ENCODE measurements around the gene ARHGAP22.

Gene ARHGAP22

GRCh38 chr10:48623607-48624132, 18.8 kb upstream of the ARHGAP22 start:
- in situ Hi-C loops (cut with MboI; ENCODE audit: low sequenced_read_pairs, unreplicated experiment), result no loop called here
- DNase-seq (ENCODE audit: low spot score), result no peak
- no peak for TF ChIP-seq CTCF (IDR thresholded peaks at IDR 0.05; ENCODE audit: borderline replicate concordance, control extremely low read depth, extremely low read depth, insufficient read depth, missing control alignments)

GRCh38 chr10:48623009-48623408, 18.1 kb upstream of the ARHGAP22 start:
- no peak for TF ChIP-seq CTCF (IDR thresholded peaks at IDR 0.05; ENCODE audit: borderline replicate concordance, control extremely low read depth, extremely low read depth, insufficient read depth, missing control alignments)

GRCh38 chr10:48620719-48621118, 15.8 kb upstream of the ARHGAP22 start:
- TF ChIP-seq CTCF (IDR thresholded peaks at IDR 0.05; ENCODE audit: borderline replicate concordance, control extremely low read depth, extremely low read depth, insufficient read depth, missing control alignments), result no peak
- in situ Hi-C loops (cut with MboI; ENCODE audit: low sequenced_read_pairs, unreplicated experiment), result no loop called here

More at GRCh38 chr10:48623009-48623408, 18.1 kb upstream of the ARHGAP22 start:
- no peak for DNase-seq (ENCODE audit: low spot score)
- in situ Hi-C loops (cut with MboI; ENCODE audit: low sequenced_read_pairs, unreplicated experiment), result no loop called here

GRCh38 chr10:48616436-48616835, 11.6 kb upstream of the ARHGAP22 start:
- in situ Hi-C loops (cut with MboI; ENCODE audit: low sequenced_read_pairs, unreplicated experiment), result no loop called here
- DNase-seq (ENCODE audit: low spot score), result no peak
- no peak for TF ChIP-seq CTCF (IDR thresholded peaks at IDR 0.05; ENCODE audit: borderline replicate concordance, control extremely low read depth, extremely low read depth, insufficient read depth, missing control alignments)

More at GRCh38 chr10:48620719-48621118, 15.8 kb upstream of the ARHGAP22 start:
- DNase-seq (ENCODE audit: low spot score), result no peak

GRCh38 chr10:48614481-48615390, 9.9 kb upstream of the ARHGAP22 start:
- TF ChIP-seq CTCF (IDR thresholded peaks at IDR 0.05; ENCODE audit: borderline replicate concordance, control extremely low read depth, extremely low read depth, insufficient read depth, missing control alignments), result peak; percentile 21
- DNase-seq (ENCODE audit: low spot score), result no peak
- in situ Hi-C loops (cut with MboI; ENCODE audit: low sequenced_read_pairs, unreplicated experiment), result no loop called here

- in situ Hi-C loops (cut with MboI; ENCODE audit: low sequenced_read_pairs, unreplicated experiment), result no loop called here
- TF ChIP-seq CTCF (IDR thresholded peaks at IDR 0.05; ENCODE audit: borderline replicate concordance, control extremely low read depth, extremely low read depth, insufficient read depth, missing control alignments), result no peak
- DNase-seq (ENCODE audit: low spot score), result no peak
Measured at GRCh38 chr10:48613016-48613415, 8.1 kb upstream of the ARHGAP22 start.
